ENCODE data around the gene COPS6.

Gene COPS6

GRCh38 chr7:100102950-100103840 is 14.4 kb downstream of the COPS6 start:
- DNase-seq, result no peak

- no peak for DNase-seq
Measured at GRCh38 chr7:100105534-100105933, 16.8 kb downstream of the COPS6 start.

DNA sequence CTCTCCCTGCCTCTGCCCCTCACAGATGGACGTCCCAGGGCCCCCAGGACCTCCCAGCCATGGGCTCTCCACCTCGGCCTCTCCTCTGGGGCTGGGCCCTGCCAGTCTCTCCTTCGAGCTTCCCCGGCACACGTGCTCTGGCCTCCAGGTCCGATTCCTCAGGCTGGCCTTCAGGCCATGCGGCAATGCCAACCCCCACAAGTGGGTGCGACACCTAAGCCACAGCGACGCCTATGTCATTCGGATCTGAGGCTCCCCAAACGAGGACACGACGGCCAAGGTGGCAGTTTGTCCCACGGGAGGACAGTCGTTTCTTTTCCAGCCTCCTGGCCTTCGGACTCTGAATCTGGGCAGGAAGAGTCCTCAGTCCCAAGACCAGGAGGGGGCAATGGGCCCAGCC is 17.9 kb downstream of the COPS6 start:
- DNase-seq, result no peak

- DNase-seq, result no peak
Measured at GRCh38 chr7:100107125-100107737, 18.5 kb downstream of the COPS6 start.

DNA sequence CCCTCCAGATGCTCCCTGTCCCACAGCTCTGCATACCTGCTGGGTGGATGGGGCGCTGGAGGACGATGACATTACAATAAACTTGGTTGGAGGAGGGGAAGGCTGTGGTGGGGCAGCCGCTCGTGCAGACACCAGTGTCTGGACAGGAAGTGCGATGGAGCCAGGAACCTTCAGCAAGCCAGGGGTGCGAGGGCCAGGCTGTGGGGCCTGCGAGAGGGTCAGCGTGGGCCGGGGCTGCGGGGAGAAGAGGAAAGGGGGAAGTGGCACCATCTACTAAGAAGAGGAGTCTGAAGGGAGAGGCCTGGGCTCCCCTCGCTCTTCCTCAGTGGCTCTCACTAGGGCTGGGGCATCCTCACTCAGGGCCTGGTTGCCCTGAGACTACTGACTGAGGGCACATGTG is 19.1 kb downstream of the COPS6 start:
- DNase-seq, result no peak

GRCh38 chr7:100109521-100110163 is 20.9 kb downstream of the COPS6 start:
- DNase-seq, result no peak

- no peak for DNase-seq
Measured at GRCh38 chr7:100111156-100111555, 22.4 kb downstream of the COPS6 start.

DNA sequence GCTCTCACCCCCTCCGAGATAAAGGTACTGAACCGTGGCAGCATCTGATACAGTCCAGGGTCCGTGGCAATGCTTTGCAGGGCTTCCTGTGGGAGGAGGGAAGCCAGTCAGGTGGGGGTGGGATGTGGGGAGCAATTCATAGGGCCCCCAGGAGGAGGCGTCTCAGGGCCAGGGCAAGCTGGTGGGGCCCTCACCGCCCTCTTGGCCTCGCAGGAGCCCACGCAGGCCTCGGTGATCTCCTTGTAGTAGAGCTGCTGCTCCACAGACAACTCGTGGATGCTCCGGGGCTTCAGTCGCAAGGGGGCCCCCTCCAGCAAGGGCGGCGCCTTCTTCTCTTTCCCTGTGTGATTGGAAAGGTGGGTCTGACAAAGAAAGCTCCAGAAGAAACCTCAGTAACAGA is 23.1 kb downstream of the COPS6 start:
- DNase-seq, result no peak

- DNase-seq, result no peak
Measured at GRCh38 chr7:100115026-100115425, 26.3 kb downstream of the COPS6 start.

GRCh38 chr7:100118388-100119071 is 29.8 kb downstream of the COPS6 start:
- DNase-seq, result no peak

- peak; percentile 99 for DNase-seq
Measured at GRCh38 chr7:100119072-100119969, 30.6 kb downstream of the COPS6 start, which contains the start of the genes CNPY4 and TAF6. TSS of gene CNPY4 (plus strand) at chr7:100119634. CDS start at chr7:100119745, 111 bp downstream. TSS of gene TAF6 (minus strand) at chr7:100119358. CDS start at chr7:100114209, 5,149 bp downstream.

DNA sequence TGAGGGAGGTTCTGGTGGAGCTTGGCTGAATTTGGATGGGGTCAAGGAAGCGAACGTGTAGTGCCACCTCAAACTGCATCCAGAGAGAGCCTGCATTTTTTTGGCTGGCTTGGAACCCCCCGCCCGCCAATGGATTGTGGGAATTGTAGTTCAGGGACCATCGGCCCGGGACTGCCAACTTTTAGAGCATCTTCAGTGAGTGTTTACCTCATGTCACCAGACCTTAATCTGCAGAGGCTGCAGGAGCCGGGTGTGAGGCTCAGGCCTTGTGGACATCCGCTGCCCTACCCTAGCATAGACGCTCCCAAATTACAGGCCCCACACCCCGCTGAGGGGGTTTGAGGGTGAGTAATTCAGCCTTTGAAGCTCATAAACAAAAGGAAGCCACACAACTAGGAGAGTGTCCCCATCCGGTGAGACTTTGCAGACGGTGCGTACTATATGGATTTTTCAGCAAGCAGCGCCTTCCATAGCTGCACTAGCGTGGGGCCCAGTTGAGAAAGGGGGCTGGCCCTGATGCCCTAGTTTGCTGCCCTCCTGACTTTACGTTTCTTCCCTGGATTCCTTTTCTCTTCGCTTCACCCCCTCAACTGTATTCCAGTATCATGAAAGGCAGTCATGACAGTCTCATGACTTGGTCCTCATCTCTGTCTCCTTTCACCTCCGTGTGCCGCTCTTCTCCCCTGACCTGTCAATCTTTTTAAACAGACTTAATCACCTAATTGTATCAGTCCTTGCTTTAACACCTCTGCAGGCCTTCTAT is 31.4 kb downstream of the COPS6 start:
- peak; percentile 90 for DNase-seq

DNA sequence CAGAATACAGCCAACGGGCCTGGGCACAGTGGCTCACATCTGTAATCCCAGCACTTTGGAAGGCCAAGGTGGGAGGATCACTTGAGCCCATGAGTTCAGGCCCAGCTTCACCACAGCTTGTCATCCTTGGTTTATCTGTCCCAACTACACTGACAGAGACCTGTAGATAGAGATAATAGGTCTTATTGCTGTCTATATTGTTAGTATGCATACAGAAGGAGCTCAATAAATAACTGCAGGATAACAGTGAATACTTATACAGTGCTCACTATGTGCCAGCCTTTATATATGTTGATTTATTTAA is 31.9 kb downstream of the COPS6 start:
- no peak for DNase-seq

DNA sequence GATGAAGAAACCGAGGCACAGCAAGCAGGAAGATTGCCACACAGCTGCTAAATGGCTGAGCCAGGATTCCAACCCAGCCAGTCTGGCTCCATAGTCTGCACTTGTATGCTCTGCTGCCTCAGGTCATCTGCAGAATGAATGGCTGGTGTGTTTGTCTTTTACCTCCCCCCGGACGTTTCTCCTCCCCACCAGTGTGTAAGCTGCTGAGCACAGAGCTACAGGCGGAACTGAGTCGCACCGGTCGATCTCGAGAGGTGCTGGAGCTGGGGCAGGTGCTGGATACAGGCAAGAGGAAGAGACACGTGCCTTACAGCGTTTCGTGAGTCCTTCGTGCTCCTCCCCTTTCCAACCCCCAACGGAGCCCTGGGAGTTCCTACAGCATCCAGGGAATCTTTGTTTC is 33.3 kb downstream of the COPS6 start:
- DNase-seq, result no peak

DNA sequence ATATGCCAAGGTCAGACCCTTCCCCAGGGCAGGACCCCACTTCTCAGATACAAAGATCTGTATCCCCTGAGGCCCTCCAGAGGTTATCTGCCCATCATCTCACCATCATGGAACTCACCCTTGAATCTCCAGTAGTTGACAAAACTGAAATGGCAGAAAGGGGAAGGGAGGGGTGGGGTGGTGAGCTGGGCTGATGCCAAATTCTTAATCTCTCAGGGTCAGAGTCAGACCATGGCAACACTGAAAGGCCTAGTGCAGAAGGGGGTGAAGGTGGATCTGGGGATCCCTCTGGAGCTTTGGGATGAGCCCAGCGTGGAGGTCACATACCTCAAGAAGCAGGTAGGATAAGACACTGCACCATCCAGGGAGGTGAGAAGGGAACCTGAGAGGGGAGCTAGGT is 33.8 kb downstream of the COPS6 start:
- no peak for DNase-seq

GRCh38 chr7:100124301-100125230 is 35.8 kb downstream of the COPS6 start:
- DNase-seq, result no peak

DNA sequence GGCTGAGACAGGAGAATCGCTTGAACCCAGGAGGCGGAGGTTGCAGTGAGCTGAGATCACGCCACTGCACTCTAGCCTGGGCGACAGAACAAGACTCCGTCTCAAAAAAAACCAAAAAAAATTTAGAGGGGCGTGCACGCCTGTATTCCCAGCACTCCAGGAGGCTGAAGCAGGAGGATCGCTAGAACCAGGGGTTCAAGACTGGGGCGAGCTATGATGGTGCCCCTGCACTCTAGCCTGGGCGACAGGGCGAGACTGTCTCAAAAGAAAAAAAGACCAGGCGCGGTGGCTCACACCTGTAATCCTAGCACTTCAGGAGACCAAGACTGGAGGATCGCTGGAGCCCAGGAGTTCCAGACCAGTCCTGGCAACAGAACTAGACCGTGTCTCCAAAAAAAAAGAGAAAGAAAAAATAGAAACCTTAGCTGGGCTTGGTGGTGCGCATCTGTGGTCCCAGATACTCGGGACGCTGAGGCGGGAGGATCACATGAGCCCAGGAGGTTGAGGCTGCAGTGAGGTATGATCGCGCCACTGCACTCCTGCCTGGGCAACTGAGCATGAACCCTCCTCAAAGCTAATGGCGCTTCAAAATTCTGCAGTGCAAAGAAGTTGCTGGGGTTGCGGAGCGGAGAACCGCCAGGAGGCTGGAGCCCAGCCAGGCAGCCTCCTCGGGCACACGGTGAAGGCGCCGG is 37.6 kb downstream of the COPS6 start:
- no peak for DNase-seq

DNA sequence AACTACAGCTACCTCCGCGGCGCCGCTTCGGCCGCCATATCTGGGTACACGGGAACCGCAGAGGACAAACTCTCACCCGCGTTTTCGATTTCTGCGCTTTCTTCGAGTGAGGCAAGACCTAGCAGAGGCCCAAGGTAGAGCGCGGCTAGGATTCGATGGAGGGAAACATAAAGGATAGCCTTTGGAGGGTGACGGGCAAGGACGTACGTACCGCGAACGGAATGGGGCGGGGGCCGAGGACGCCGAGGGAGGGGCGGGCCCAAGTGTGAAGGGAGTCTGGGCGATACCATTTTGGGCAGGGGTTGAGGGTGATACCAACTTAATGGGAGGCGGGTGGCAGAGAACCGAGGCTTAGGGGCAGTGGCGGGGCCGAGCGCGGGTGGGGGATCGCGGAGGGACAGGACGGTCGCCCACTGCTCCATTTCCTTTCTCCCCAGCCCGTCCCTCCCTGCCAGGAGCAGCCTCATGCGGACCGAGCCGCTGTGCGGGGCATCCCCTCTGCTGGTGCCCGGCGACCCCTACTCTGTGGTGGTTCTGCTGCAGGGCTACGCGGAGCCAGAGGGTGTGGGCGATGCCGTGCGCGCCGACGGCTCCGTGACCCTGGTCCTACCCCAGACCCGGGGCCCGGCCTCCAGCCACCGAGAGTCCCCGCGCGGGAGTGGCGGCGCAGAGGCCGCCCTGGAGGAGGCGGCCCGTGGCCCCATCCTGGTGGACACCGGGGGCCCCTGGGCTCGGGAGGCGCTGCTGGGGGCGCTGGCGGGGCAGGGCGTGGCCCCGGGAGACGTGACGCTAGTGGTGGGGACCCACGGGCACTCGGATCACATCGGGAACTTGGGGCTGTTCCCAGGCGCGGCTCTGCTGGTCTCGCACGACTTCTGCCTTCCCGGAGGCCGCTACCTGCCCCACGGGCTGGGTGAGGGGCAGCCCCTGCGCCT is 38.4 kb downstream of the COPS6 start, which contains the start of gene MBLAC1:
TSS of gene MBLAC1 (plus strand) at position 37 of the 935 bp plus-strand sequence. CDS start at position 466, 429 bp downstream.
- peak; percentile 99 for DNase-seq

Data from eye (tissue), 1 donor.